HG02623 (cell line): Measurements from ENCODE around the gene PSMC3.

Experiments used
- ATAC-seq: cut with Tn5 transposase; IDR thresholded peaks from one replicate; pipeline ENCODE4 v1.9.1; 2021; ENCODE audit warnings: moderate library complexity; ENCODE audit not compliant: unreplicated experiment

The PSMC3 gene

GRCh38 chr11:47377571-47378009 lies 48.6 kb downstream of the PSMC3 start:
- ATAC-seq, result no peak

DNA sequence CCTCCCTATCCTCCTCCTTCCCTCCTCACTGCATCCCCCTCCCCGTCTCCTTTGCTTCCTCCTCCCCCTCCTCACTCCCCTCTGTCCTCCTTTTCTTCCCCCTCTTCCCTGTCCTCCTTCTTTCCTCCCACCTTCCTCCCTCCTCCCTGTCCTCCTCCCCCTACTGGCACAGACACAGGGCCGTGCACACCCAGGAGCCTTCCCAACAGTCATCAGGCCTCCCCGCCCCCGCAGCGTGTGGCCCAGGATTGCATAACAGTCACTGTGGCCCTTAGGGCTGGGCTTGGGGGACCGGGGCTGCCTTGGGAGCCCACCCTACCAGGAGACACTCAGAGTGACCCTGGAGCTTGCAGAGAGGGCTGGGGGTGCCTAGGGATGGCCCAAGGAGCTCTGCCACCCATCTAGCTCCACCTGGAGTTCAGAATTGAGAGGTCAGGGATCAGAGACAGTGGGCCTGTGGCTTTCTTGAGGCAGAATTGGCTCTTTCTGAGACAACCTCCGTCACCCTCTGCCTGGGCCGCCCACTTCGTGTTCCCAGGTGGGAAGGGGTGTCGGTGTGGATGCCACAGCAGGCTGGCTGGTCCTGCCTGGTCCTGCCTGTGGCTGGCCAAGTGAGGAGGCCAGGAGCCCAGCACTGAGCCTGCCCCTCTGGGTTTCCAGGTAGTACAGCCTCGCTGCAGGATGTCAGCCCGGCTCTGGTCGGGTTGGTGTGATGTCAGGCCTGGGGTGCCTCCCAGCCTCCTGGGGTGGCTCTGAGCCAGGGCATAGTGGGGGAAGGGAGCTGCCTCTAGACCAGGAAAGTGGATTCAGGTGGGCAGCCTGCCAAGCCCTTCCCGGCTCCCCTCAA lies 49.5 kb downstream of the PSMC3 start:
- no peak for ATAC-seq

- ATAC-seq, result no peak
Measured at GRCh38 chr11:47376107-47376524, 50.1 kb downstream of the PSMC3 start.

DNA sequence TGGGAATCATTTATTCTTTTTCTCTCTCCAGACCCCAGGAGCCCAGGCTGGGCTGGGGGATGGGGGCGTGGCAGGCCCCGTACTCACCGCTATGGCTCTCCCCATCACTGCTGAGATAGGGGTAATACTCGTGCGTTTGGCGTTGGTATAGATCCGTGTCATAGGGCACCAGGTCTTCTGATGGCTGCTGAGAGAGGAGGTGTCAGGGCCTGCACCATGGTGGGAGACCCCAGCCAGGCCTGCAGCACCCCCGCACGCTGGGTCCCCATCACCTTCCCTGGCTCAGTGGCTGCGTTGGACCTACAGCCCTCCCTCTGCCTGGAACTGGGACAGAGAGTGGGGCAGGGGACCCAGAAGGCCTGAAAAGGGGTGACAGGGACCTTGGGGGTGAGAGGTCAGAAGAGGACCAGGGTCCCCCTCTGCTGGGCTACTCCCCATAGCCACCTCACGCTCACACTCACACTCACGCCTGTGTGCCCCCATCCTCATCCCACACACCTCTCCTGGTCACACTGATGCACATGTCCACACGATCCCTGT lies 50.6 kb downstream of the PSMC3 start:
- ATAC-seq, result no peak

- ATAC-seq, result no peak
Measured at GRCh38 chr11:47375020-47375419, 51.2 kb downstream of the PSMC3 start.

- ATAC-seq, result no peak
Measured at GRCh38 chr11:47374720-47375019, 51.6 kb downstream of the PSMC3 start.

DNA sequence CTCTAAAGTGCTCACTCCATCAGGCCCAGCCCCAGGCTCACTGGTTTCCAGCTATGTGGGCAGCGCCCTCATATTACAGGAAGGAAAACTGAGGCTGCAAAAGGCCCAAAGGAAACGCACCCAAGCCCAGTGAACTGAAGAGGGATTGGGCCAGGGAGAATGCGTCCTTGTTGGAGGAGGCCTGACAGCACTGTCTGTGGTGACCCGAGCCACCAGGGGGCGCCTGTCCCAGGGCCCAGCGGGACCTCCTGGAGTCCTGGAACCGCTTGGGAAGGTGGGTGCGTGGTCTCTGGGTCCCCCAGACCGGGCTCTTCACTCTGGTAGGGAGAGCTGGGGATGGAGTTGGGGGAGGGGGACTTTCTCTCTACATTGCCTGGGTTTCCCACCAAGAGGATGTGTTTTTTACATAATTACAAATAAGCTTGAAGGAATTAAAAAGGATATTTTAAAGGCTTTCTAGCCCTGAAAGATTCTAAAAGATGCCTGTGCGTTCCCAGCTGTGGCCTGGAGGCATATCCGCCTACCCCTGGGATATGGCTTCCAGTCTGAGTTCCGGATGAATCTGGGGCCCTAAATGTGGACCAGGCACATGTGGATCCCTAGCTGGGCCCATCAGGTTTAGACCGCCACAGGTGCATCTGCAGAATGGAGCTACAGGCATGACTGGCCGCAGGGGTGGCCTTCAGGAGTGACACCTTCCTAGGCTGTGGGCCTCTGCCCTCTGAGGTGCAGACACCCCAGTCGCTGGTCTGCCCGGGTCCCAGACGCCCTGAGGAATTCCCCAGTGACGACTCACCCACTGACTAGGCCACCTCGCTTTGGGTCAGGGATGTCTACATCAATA lies 52.1 kb downstream of the PSMC3 start:
- ATAC-seq, result no peak

- no peak for ATAC-seq
Measured at GRCh38 chr11:47372422-47372821, 53.8 kb downstream of the PSMC3 start.

DNA sequence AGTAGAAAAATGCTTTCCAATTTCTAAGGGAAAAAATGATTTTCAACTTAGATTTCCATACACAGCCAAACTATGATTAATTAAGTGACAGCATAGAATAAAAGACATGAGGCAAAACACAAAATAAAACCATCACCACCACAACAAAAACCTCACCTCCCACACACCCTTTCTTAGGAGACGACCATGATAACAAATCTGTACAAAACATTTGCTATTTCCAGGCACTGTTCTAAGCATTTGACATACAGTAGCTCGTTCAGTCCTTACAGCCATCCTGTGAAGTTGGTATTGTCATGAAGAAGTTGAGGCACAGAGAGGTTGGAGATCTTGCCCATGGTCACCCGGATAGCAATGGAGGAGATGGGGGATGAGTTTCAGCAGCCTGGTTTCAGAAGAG lies 56.6 kb downstream of the PSMC3 start:
- ATAC-seq, result no peak
